Glomerular endothelial cell (primary cell): Measurements from ENCODE around the gene SLC34A1. TPM values are rescaled to one million over a fixed set of nuclear protein-coding genes. Genes with fewer than 3 reads are reported as not detected.

Experiments
- DNase-seq: peaks from one replicate; pipeline ENCODE4 v3.0.0-alpha.2; 2011; ENCODE audit warnings: low read depth, low spot score; ENCODE audit errors: extremely low read depth
- total RNA-seq: library from RNA; depleted of rRNA; stranded (reverse); fragments of >200 nt; gene quantifications from 2 replicates; pipeline ENCODE4 v1.2.3, GENCODE V29; 2015

SLC34A1 gene
- total RNA-seq, 1 donor from 2014 or later, result not detected

GRCh38 chr5:177443144-177443983 is 59.1 kb downstream of the SLC34A1 start:
- DNase-seq, result no peak

- no peak for DNase-seq
Observed at GRCh38 chr5:177444106-177445051, 60.1 kb downstream of the SLC34A1 start.

GRCh38 chr5:177445052-177445916 is 61.0 kb downstream of the SLC34A1 start:
- DNase-seq, result no peak

- no peak for DNase-seq
Observed at GRCh38 chr5:177445917-177446199, 61.6 kb downstream of the SLC34A1 start.

GRCh38 chr5:177446200-177447065 is 62.2 kb downstream of the SLC34A1 start, which contains the start of gene PRR7:
PRR7 (plus strand) TSS chr5:177446814; CDS start chr5:177455068, 8,254 bp downstream.
- DNase-seq, result no peak

- no peak for DNase-seq
Observed at GRCh38 chr5:177447066-177447610, 62.9 kb downstream of the SLC34A1 start.

GRCh38 chr5:177447611-177448243 is 63.5 kb downstream of the SLC34A1 start:
- no peak for DNase-seq

Other genes with a start within 250 kb of the SLC34A1 start
- 30.8 and 36.8 TPM in 2 replicates for gene RAB24, start 80.7 kb upstream of the SLC34A1 start, total RNA-seq
- 145 and 147 TPM in 2 replicates for gene PRELID1, start 80.6 kb upstream of the SLC34A1 start, total RNA-seq
- 6.0 and 12.3 TPM in 2 replicates for gene MXD3, start 72.5 kb upstream of the SLC34A1 start, total RNA-seq
- gene LMAN2, start 32.8 kb upstream of the SLC34A1 start, total RNA-seq, result 295 and 316 TPM in 2 replicates
- gene RGS14, start 26.5 kb upstream of the SLC34A1 start, total RNA-seq, result 9.8 and 12.8 TPM in 2 replicates
- gene PFN3, start 16.2 kb downstream of the SLC34A1 start, total RNA-seq, result not detected in 2 replicates
- gene F12, start 25.1 kb downstream of the SLC34A1 start, total RNA-seq, result 0.53 and 4.3 TPM in 2 replicates
- gene GRK6, start 42.2 kb downstream of the SLC34A1 start, total RNA-seq, result 21.7 and 27.5 TPM in 2 replicates
- gene PRR7, start 62.4 kb downstream of the SLC34A1 start, total RNA-seq, result 13.5 and 20.0 TPM in 2 replicates
- 300 and 362 TPM in 2 replicates for gene DBN1, start 89.2 kb downstream of the SLC34A1 start, total RNA-seq
- gene PDLIM7, start 113.2 kb downstream of the SLC34A1 start, total RNA-seq, result 341 and 346 TPM in 2 replicates
- 11.2 and 15.6 TPM in 2 replicates for gene DOK3, start 125.4 kb downstream of the SLC34A1 start, total RNA-seq
- gene DDX41, start 132.5 kb downstream of the SLC34A1 start, total RNA-seq, result 102 and 115 TPM in 2 replicates
- 30.2 and 55.1 TPM in 2 replicates for gene FAM193B, start 170.1 kb downstream of the SLC34A1 start, total RNA-seq
- 247 and 332 TPM in 2 replicates for gene TMED9, start 207.8 kb downstream of the SLC34A1 start, total RNA-seq
- gene B4GALT7, start 215.7 kb downstream of the SLC34A1 start, total RNA-seq, result 36.8 and 47.9 TPM in 2 replicates